HFFc6 (cell line): ENCODE results near the gene UBTD1. TPM values are rescaled to one million over a fixed set of nuclear protein-coding genes. Genes with fewer than 3 reads are reported as not detected.

Experiments used
- DNase-seq: peaks from one replicate; pipeline ENCODE4 v3.0.0-alpha.2; 2018
- H3K27ac Mint-ChIP-seq: 2 replicates; pipeline ENCODE4 v1.8.0; 2020; ENCODE audit warnings: mild to moderate bottlenecking, mixed read lengths
- H3K27me3 Mint-ChIP-seq: 2 replicates; pipeline ENCODE4 v1.8.0; 2021; ENCODE audit warnings: mild to moderate bottlenecking, moderate library complexity, mixed read lengths; ENCODE audit not compliant: insufficient read depth
- H3K36me3 Mint-ChIP-seq: 2 replicates; pipeline ENCODE4 v1.8.0; 2021; ENCODE audit warnings: low read depth, mixed read lengths
- H3K4me1 Mint-ChIP-seq: 2 replicates; pipeline ENCODE4 v1.8.0; 2020; ENCODE audit warnings: low read depth, mixed read lengths
- H3K4me3 Mint-ChIP-seq: 2 replicates; pipeline ENCODE4 v1.8.0; 2020; ENCODE audit warnings: mild to moderate bottlenecking, moderate library complexity, mixed read lengths
- H3K9me3 Mint-ChIP-seq: 2 replicates; pipeline ENCODE4 v1.8.0; 2020; ENCODE audit warnings: mild to moderate bottlenecking, mixed read lengths
- total RNA-seq, 6 experiments: library from RNA; stranded (reverse); fragmentation: NEBNext Ultra II Directional; extraction: Animal tissue kit (Norgen Biotek cat#: 25700); gene quantifications; 2 replicates in 1 of 6; 3 replicates in 5 of 6; pipeline ENCODE4 v1.2.3, GENCODE V29; 2021
- TF ChIP-seq, protein P1 (sequence below): fragments of 200-600 bp; sonication (generic); IDR thresholded peaks from 2 replicates; pipeline ENCODE4 v1.5.0; 2021; ENCODE audit warnings: antibody characterized with exemption, mild to moderate bottlenecking

UBTD1 gene
- total RNA-seq, 6 experiments from 2014 or later, result 31.3 to 42.1 (median 34.8) TPM

DNA sequence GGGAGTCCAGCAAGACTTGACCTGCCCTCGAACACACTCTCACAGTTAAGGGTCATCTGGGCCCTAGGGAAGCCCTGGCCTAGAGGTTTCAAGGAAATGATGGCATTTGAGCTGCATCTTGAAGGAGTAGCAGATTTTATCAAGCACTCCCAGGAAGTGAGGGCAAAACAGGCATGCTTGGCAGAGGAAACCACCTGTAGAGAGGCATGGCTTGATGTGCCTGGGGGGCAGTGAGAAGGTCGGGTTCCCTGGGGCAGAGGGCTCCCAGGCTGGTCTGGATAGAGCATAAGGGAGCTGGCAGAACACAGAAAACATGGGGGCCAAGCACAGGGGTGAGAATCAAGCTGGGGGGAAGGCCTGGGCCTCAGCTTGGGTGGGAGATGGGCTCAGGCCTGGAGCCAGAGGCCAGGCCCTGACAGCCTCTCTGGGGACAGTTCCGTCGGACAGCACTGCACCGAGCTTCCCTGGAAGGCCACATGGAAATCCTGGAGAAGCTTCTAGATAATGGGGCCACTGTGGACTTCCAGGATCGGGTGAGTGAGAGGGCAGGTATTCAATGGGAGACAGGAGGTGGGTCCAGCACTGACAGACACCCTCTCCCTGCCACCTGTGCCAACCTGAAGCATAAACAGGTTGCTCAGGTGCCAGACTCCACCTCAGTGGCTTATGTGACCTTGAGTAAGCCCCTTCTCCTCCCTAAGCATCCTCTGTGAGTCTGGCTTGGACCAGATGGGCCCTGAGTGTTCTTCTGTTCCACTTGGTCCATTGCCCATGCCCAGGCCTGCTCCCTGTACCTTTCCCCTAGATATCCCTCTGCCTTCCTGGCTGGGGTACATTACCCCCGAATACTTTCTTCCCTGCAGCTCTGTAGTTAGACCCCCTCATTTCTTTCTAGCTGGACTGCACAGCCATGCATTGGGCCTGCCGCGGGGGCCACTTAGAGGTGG lies 82.0 kb downstream of the UBTD1 start:
- DNase-seq, result no peak
- no peak overlapping the region for H3K4me3 Mint-ChIP-seq
- no peaks in the 10 kb centered on the region for H3K9me3 Mint-ChIP-seq
- TF ChIP-seq, protein P1, sequence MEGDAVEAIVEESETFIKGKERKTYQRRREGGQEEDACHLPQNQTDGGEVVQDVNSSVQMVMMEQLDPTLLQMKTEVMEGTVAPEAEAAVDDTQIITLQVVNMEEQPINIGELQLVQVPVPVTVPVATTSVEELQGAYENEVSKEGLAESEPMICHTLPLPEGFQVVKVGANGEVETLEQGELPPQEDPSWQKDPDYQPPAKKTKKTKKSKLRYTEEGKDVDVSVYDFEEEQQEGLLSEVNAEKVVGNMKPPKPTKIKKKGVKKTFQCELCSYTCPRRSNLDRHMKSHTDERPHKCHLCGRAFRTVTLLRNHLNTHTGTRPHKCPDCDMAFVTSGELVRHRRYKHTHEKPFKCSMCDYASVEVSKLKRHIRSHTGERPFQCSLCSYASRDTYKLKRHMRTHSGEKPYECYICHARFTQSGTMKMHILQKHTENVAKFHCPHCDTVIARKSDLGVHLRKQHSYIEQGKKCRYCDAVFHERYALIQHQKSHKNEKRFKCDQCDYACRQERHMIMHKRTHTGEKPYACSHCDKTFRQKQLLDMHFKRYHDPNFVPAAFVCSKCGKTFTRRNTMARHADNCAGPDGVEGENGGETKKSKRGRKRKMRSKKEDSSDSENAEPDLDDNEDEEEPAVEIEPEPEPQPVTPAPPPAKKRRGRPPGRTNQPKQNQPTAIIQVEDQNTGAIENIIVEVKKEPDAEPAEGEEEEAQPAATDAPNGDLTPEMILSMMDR, result no peak
- no peaks in the 10 kb centered on the region; the same call in none of the 2 replicates for H3K27me3 Mint-ChIP-seq
- H3K36me3 Mint-ChIP-seq, result no peaks in the 10 kb centered on the region
- H3K4me1 Mint-ChIP-seq, result peaks cover 13% of the 10 kb centered on the region
- no peak overlapping the region for H3K27ac Mint-ChIP-seq

DNA sequence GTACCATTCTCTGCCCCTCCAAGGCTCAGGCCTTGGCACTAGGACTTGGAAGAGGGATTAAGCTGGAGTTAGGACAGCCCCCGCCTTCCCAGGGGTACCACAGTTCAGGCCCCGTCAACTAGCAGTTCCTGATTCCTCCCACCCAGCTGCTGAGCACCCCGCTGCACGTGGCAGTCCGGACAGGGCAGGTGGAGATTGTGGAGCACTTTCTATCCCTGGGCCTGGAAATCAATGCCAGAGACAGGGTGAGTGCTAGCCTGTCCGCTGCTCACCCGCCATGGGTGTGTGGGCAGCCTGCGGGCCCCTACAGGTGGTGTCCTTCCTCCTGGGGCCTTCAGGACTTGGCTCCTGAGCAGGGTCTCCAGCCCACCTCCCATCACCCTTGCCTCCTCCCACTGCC lies 83.4 kb downstream of the UBTD1 start:
- Mint-ChIP-seq H3K4me1 (peaks cover 13% of the 10 kb centered on the region), H3K36me3 (no peaks in the 10 kb centered on the region), H3K27ac (no peak overlapping the region), H3K9me3 (no peaks in the 10 kb centered on the region), H3K4me3 (no peak overlapping the region), H3K27me3 (no peaks in the 10 kb centered on the region; the same call in none of the 2 replicates)
- DNase-seq, result no peak
- TF ChIP-seq, protein P1, result no peak

DNA sequence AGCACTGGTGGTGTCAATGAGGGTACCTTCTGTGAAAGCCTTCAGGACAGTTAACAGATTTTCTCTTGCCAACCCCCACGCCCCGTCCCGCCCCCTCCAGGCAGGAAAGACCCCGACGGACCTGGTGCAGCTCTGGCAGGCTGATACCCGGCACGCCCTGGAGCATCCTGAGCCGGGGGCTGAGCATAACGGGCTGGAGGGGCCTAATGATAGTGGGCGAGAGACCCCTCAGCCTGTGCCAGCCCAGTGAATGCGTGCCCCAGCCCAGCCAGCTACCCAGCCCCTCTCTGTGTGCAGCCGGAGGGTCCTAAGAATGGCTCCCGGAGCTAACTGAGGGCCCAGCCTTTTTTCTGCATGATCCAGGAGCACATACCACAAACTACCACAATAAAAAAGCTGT lies 84.8 kb downstream of the UBTD1 start:
- TF ChIP-seq, protein P1, result no peak
- DNase-seq, result no peak
- Mint-ChIP-seq H3K36me3 (no peaks in the 10 kb centered on the region), H3K4me3 (no peak overlapping the region), H3K27me3 (no peaks in the 10 kb centered on the region; the same call in none of the 2 replicates), H3K27ac (no peak overlapping the region), H3K9me3 (no peaks in the 10 kb centered on the region), H3K4me1 (peaks cover 13% of the 10 kb centered on the region)

DNA sequence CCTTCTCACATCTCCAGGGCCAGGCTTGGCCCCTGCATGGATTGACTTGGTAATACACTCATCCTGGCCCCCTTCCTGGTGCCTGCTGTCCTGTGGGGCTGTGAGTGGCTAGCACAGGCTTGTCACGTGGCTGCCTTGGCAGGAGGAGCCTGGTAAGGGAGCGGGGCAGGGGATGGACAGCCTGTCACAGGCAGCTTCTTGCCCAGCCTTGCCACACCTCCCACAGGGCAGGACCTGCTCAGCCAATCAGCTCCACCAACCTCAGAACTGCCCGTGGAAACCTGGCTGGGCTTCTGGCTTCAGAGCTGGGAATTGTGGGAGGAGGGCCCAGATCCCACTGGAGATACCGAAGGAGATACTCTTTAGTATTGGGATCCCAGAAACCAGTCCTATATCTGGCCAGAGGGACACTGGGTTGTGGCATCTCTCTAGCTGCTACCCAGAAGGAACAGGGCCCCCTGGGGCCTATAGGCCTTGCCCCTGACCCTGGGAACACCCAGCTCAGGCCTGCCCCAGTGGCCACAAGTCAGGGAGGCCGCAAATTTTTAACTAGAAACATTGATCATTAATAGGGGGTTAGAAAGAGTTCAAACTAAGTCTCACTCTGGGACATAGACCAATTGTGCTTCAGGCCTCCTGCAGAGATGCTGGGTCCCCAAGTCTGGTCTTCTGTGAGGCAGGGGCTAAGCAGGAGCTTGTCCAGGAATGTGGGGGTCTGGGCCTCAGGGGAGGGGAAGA lies 85.5 kb downstream of the UBTD1 start, which contains the start of gene HOGA1:
Gene HOGA1 (plus strand): TSS at position 330 of the 738 bp plus-strand sequence. CDS start 315 bp downstream, at position 645.
- TF ChIP-seq, protein P1, result no peak
- no peaks in the 10 kb centered on the region for H3K36me3 Mint-ChIP-seq
- no peak within 1 kb of the TSS for H3K4me3 Mint-ChIP-seq
- peak; percentile 62 for DNase-seq
- H3K9me3 Mint-ChIP-seq, result no peaks in the 10 kb centered on the region
- no peaks in the 10 kb centered on the region; the same call in none of the 2 replicates for H3K27me3 Mint-ChIP-seq
- peaks cover 13% of the 10 kb centered on the region for H3K4me1 Mint-ChIP-seq
- H3K27ac Mint-ChIP-seq, result no peak within 1 kb of the TSS

DNA sequence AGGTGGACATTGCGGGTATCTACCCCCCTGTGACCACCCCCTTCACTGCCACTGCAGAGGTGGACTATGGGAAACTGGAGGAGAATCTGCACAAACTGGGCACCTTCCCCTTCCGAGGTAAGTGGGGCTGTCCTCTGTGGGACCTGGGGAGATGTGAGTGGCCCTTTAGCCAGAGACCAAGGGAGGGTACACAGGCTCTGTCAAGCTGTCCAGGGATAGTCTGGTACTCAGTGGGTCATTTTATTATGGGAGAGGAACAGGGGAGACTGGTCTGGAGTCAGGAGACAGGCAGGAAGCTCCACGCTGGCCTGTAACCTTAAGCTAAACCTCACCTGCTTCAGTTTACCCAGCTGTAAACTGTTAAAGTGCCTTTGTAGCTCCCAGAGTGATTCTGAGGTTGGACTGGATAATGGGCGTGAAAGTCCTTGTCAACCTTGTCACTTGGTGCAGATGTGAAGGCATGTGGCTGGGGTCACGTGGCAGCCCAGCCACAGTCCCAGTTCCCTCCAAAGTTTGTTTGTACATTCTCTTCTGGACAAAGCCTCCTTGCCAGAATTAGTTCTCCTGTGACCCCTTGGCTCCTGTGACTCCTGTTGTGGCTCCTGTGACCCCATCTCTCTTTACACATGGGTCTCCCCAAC lies 86.2 kb downstream of the UBTD1 start:
- Mint-ChIP-seq H3K9me3 (no peaks in the 10 kb centered on the region), H3K27ac (no peak overlapping the region), H3K36me3 (no peaks in the 10 kb centered on the region), H3K4me1 (peaks cover 13% of the 10 kb centered on the region), H3K27me3 (no peaks in the 10 kb centered on the region; the same call in 1 of the 2 replicates), H3K4me3 (no peak overlapping the region)
- DNase-seq, result no peak
- TF ChIP-seq, protein P1, result no peak
